GM18951 (cell line): ENCODE results near the gene CDC42BPG.

Experiments
- POLR2A ChIP-seq: IDR thresholded peaks from 4 replicates; pipeline ENCODE4 v1.6.1; 2011; ENCODE audit warnings: mild to moderate bottlenecking; ENCODE audit not compliant: insufficient read length, insufficient read depth; ENCODE audit errors: extremely low read depth
- in situ Hi-C: fragments of 300-500 bp; cut with MboI; formaldehyde crosslinking; loops from one replicate; pipeline ENCODE4 v1.12.0; 2022; ENCODE audit warnings: low sequenced_read_pairs, mixed read lengths, inconsistent platforms; ENCODE audit not compliant: unreplicated experiment

The CDC42BPG gene

GRCh38 chr11:64796047-64796756 is 48.3 kb downstream of the CDC42BPG start:
- in situ Hi-C loops: no loop called here
- no peak for TF ChIP-seq POLR2A

GRCh38 chr11:64794526-64794925 is 49.9 kb downstream of the CDC42BPG start:
- TF ChIP-seq POLR2A: no peak
- in situ Hi-C loops: no loop called here

- in situ Hi-C loops: no loop called here
- TF ChIP-seq POLR2A: no peak
Observed at GRCh38 chr11:64793271-64794160, 50.9 kb downstream of the CDC42BPG start.

GRCh38 chr11:64792482-64792881 is 52.0 kb downstream of the CDC42BPG start:
- no peak for TF ChIP-seq POLR2A
- in situ Hi-C loops: no loop called here

GRCh38 chr11:64791781-64792291 is 52.6 kb downstream of the CDC42BPG start:
- no peak for TF ChIP-seq POLR2A
- in situ Hi-C loops: no loop called here

GRCh38 chr11:64790205-64791095 is 54.0 kb downstream of the CDC42BPG start:
- in situ Hi-C loops: no loop called here
- TF ChIP-seq POLR2A: no peak

GRCh38 chr11:64789331-64790204 is 54.9 kb downstream of the CDC42BPG start:
- TF ChIP-seq POLR2A: no peak
- in situ Hi-C loops: no loop called here

GRCh38 chr11:64788321-64789215 is 55.9 kb downstream of the CDC42BPG start:
- no peak for TF ChIP-seq POLR2A
- in situ Hi-C loops: no loop called here

- TF ChIP-seq POLR2A: no peak
- in situ Hi-C loops: no loop called here
Observed at GRCh38 chr11:64787526-64788320, 56.7 kb downstream of the CDC42BPG start.

GRCh38 chr11:64786308-64786707 is 58.1 kb downstream of the CDC42BPG start:
- in situ Hi-C loops: no loop called here
- TF ChIP-seq POLR2A: no peak
